ENCODE results near the gene TCEAL6. TPM values are rescaled to one million over a fixed set of nuclear protein-coding genes. Genes with fewer than 3 reads are reported as not detected.
"Not testable (repeated sequence)": the region's sequence is repeated elsewhere in the genome, so short reads cannot be mapped to it uniquely, and the experiment has no call there.

Gene TCEAL6
- total RNA-seq: not detected in 2 replicates
- not detected in 2 replicates for polyA plus RNA-seq

- H4K20me1 ChIP-seq (ENCODE audit: insufficient read depth, poor library complexity, severe bottlenecking); H2AFZ ChIP-seq; H3K27me3 ChIP-seq; H3K4me2 ChIP-seq; H3K4me3 ChIP-seq; H3K27ac ChIP-seq; DNase-seq (ENCODE audit: low spot score); H3K9me3 ChIP-seq (ENCODE audit: low read depth); H3K79me2 ChIP-seq; H3K9me2 ChIP-seq (replicated peaks; ENCODE audit: insufficient read depth); H3K36me3 ChIP-seq (replicated peaks; ENCODE audit: insufficient read depth, low read depth); H3K4me1 ChIP-seq (ENCODE audit: insufficient read depth): not testable (repeated sequence)
- WGBS (ENCODE audit: low lambda C conversion rate, missing lambda C conversion rate): 100% methylated on average over 1 of the region's 31 CpGs
Observed at GRCh38 chrX:102142274-102142673, at the start of gene TCEAL6. Gene TCEAL6, minus strand, starts transcription at chrX:102142481.

- 68% methylated on average over 7 of the region's 7 CpGs for WGBS (ENCODE audit: low lambda C conversion rate, missing lambda C conversion rate)
- no peaks in the 10 kb centered on the region for H4K20me1 ChIP-seq (ENCODE audit: insufficient read depth, poor library complexity, severe bottlenecking)
- no peak overlapping the region for H3K4me2 ChIP-seq
- H3K4me3 ChIP-seq: no peak overlapping the region
- H3K9me2 ChIP-seq (replicated peaks; ENCODE audit: insufficient read depth): no peaks in the 10 kb centered on the region
- H3K4me1 ChIP-seq (ENCODE audit: insufficient read depth): no peaks in the 10 kb centered on the region
- H3K27me3 ChIP-seq: no peaks in the 10 kb centered on the region
- no peaks in the 10 kb centered on the region for H3K9me3 ChIP-seq (ENCODE audit: low read depth)
- no peak overlapping the region for H3K27ac ChIP-seq
- no peak for DNase-seq (ENCODE audit: low spot score)
- TF ChIP-seq EZH2phosphoT487 (IDR thresholded peaks at IDR 0.05; ENCODE audit: low read depth, severe bottlenecking, unreplicated experiment) (no peak), CTCF (IDR thresholded peaks at IDR 0.05; ENCODE audit: poor library complexity) (no peak), EZH2 (IDR thresholded peaks at IDR 0.05; ENCODE audit: borderline replicate concordance) (no peak)
- no peak overlapping the region for H2AFZ ChIP-seq
- H3K36me3 ChIP-seq (replicated peaks; ENCODE audit: insufficient read depth, low read depth): no peaks in the 10 kb centered on the region
- no peaks in the 10 kb centered on the region for H3K79me2 ChIP-seq
Observed at GRCh38 chrX:102185967-102186720, 43.9 kb upstream of the TCEAL6 start.

GRCh38 chrX:102155806-102156179 lies 13.5 kb upstream of the TCEAL6 start, which contains the start of gene BEX5:
Gene BEX5, minus strand, starts transcription at chrX:102155977. Its CDS starts 1,712 bp downstream, at chrX:102154265.
- H3K27ac ChIP-seq: no peak within 1 kb of the TSS
- 53% methylated on average over 15 of the region's 15 CpGs for WGBS (ENCODE audit: low lambda C conversion rate, missing lambda C conversion rate)
- H3K9me3 ChIP-seq (ENCODE audit: low read depth): no peaks in the 10 kb centered on the region
- peak within 1 kb of the TSS; percentile 57 for H3K4me2 ChIP-seq
- H4K20me1 ChIP-seq (ENCODE audit: insufficient read depth, poor library complexity, severe bottlenecking): no peaks in the 10 kb centered on the region
- DNase-seq (ENCODE audit: low spot score): peak; percentile 48
- no peak within 1 kb of the TSS for H3K4me3 ChIP-seq
- no peaks in the 10 kb centered on the region for H3K27me3 ChIP-seq
- no peaks in the 10 kb centered on the region for H3K36me3 ChIP-seq (replicated peaks; ENCODE audit: insufficient read depth, low read depth)
- no peak within 1 kb of the TSS for H2AFZ ChIP-seq
- TF ChIP-seq EZH2 (IDR thresholded peaks at IDR 0.05; ENCODE audit: borderline replicate concordance) (no peak), CTCF (IDR thresholded peaks at IDR 0.05; ENCODE audit: poor library complexity) (no peak), EZH2phosphoT487 (IDR thresholded peaks at IDR 0.05; ENCODE audit: low read depth, severe bottlenecking, unreplicated experiment) (no peak)
- H3K9me2 ChIP-seq (replicated peaks; ENCODE audit: insufficient read depth): no peaks in the 10 kb centered on the region
- H3K4me1 ChIP-seq (ENCODE audit: insufficient read depth): no peaks in the 10 kb centered on the region
- H3K79me2 ChIP-seq: no peaks in the 10 kb centered on the region

GRCh38 chrX:102154900-102155805 lies 12.9 kb upstream of the TCEAL6 start:
- no peak overlapping the region for H3K27ac ChIP-seq
- H3K36me3 ChIP-seq (replicated peaks; ENCODE audit: insufficient read depth, low read depth): no peaks in the 10 kb centered on the region
- H3K9me3 ChIP-seq (ENCODE audit: low read depth): no peaks in the 10 kb centered on the region
- no peaks in the 10 kb centered on the region for H3K9me2 ChIP-seq (replicated peaks; ENCODE audit: insufficient read depth)
- DNase-seq (ENCODE audit: low spot score): no peak
- H4K20me1 ChIP-seq (ENCODE audit: insufficient read depth, poor library complexity, severe bottlenecking): no peaks in the 10 kb centered on the region
- no peaks in the 10 kb centered on the region for H3K27me3 ChIP-seq
- peak overlapping the region; percentile 57 for H3K4me2 ChIP-seq
- WGBS (ENCODE audit: low lambda C conversion rate, missing lambda C conversion rate): 64% methylated on average over 32 of the region's 32 CpGs
- no peak for TF ChIP-seq EZH2phosphoT487 (IDR thresholded peaks at IDR 0.05; ENCODE audit: low read depth, severe bottlenecking, unreplicated experiment)
- no peak for TF ChIP-seq EZH2 (IDR thresholded peaks at IDR 0.05; ENCODE audit: borderline replicate concordance)
- TF ChIP-seq CTCF (IDR thresholded peaks at IDR 0.05; ENCODE audit: poor library complexity): no peak
- H2AFZ ChIP-seq: no peak overlapping the region
- no peaks in the 10 kb centered on the region for H3K79me2 ChIP-seq
- H3K4me1 ChIP-seq (ENCODE audit: insufficient read depth): no peaks in the 10 kb centered on the region
- no peak overlapping the region for H3K4me3 ChIP-seq

Measured in hepatocyte (in vitro differentiated cells).